Common myeloid progenitor, CD34-positive (primary cell): Measurements from ENCODE around the gene BNIP2. TPM values are rescaled to one million over a fixed set of nuclear protein-coding genes. Genes with fewer than 3 reads are reported as not detected.

Source experiments
- CTCF ChIA-PET: fragments of 350-600 bp; sonication (Branson Sonifier 250); formaldehyde crosslinking; loops from one replicate; lab custom pipeline; 2021; ENCODE audit warnings: antibody characterized with exemption; lab: Charles Lee
- POLR2A ChIA-PET: fragments of 350-600 bp; sonication (Branson Sonifier 250); formaldehyde crosslinking; loops from one replicate; lab custom pipeline; 2021; ENCODE audit warnings: antibody characterized with exemption; lab: Charles Lee
- DNase-seq, 3 donors: peaks; one replicate each; pipeline versions ENCODE4 v3.0.0 to v3.0.0-alpha.2; 2013
- H3K27ac ChIP-seq, 2 experiments: 1 replicate in 1 of 2; 2 replicates in 1 of 2; pipeline ENCODE4 v1.7.0; 2013; ENCODE audit warnings: inconsistent platforms in 2 of 2, low read length in 2 of 2, mild to moderate bottlenecking in 2 of 2, low read depth in 1 of 2, moderate library complexity in 1 of 2; ENCODE audit not compliant: severe bottlenecking in 2 of 2, insufficient read depth in 1 of 2, poor library complexity in 1 of 2
- H3K27me3 ChIP-seq, 5 experiments: replicated peaks in 2 of 5; 1 replicate in 3 of 5; 2 replicates in 2 of 5; pipeline versions ENCODE4 v1.6.1 to v1.7.0; 2013; ENCODE audit warnings: low read length in 4 of 5, mild to moderate bottlenecking in 2 of 5, moderate library complexity in 2 of 5, inconsistent platforms in 1 of 5; ENCODE audit not compliant: insufficient read depth in 5 of 5, control insufficient read depth in 4 of 5
- H3K36me3 ChIP-seq, 4 experiments: 1 replicate in 2 of 4; 2 replicates in 2 of 4; pipeline versions ENCODE4 v1.6.1 to v1.7.0; 2013; ENCODE audit warnings: low read length in 3 of 4, control low read depth in 1 of 4, mild to moderate bottlenecking in 1 of 4; ENCODE audit not compliant: control insufficient read depth in 4 of 4, insufficient read depth in 4 of 4
- H3K4me1 ChIP-seq, 4 experiments: 1 replicate in 3 of 4; 2 replicates in 1 of 4; pipeline versions ENCODE4 v1.6.1 to v1.7.1; 2013; ENCODE audit warnings: low read length in 3 of 4, mild to moderate bottlenecking in 3 of 4, control low read depth in 1 of 4, inconsistent platforms in 1 of 4, moderate library complexity in 1 of 4; ENCODE audit not compliant: control insufficient read depth in 4 of 4, insufficient read depth in 4 of 4; ENCODE audit errors: control extremely low read depth in 1 of 4
- H3K4me3 ChIP-seq, 7 experiments: 1 replicate in 4 of 7; 2 replicates in 3 of 7; pipeline versions ENCODE4 v1.5.1 to v1.7.0; 2013; ENCODE audit warnings: mild to moderate bottlenecking in 7 of 7, low read length in 6 of 7, moderate library complexity in 6 of 7, inconsistent platforms in 2 of 7, low read depth in 2 of 7, control low read depth in 1 of 7; ENCODE audit not compliant: insufficient read depth in 4 of 7, control insufficient read depth in 1 of 7; ENCODE audit errors: extremely low read depth in 1 of 7
- H3K9me3 ChIP-seq, 5 experiments: 1 replicate in 4 of 5; 2 replicates in 1 of 5; pipeline versions ENCODE4 v1.6.1 to v1.7.1; 2013; ENCODE audit warnings: low read length in 4 of 5, mild to moderate bottlenecking in 2 of 5, inconsistent platforms in 1 of 5, low read depth in 1 of 5, moderate library complexity in 1 of 5; ENCODE audit not compliant: control insufficient read depth in 4 of 5, insufficient read depth in 2 of 5; ENCODE audit errors: control extremely low read depth in 1 of 5
- WGBS: methylation state at CpG from one replicate; pipeline ENCODE4 v1.1.5; 2013; ENCODE audit not compliant: insufficient coverage; 5-methylcytosine and 5-hydroxymethylcytosine counted together
- polyA plus RNA-seq: library from polyadenylated mRNA; unstranded; fragments of 120-200 nt; gene quantifications from one replicate; pipeline ENCODE4 v1.2.1, GENCODE V29; 2013

The BNIP2 gene
- polyA plus RNA-seq = 128 TPM

GRCh38 chr15:59688782-59689625 lies at the start of gene BNIP2:
Gene BNIP2, minus strand, starts transcription at chr15:59689320. Its CDS starts 6,863 bp downstream, at chr15:59682457.
- 0% methylated on average over 39 of the region's 78 CpGs for WGBS

GRCh38 chr15:59738676-59739075 lies 49.6 kb upstream of the BNIP2 start:
- ChIA-PET POLR2A (no interaction called here), CTCF (no interaction called here)
- Histone ChIP-seq H3K27ac (no peak overlapping the region), H3K4me3 (no peak overlapping the region), H3K27me3 (peaks cover 0 to 2% (median 0%) of the 10 kb centered on the region in 5 experiments), H3K36me3 (no peaks in the 10 kb centered on the region), H3K4me1 (no peaks in the 10 kb centered on the region), H3K9me3 (peaks cover 0 to 4% (median 0%) of the 10 kb centered on the region in 5 experiments)
- no peak for DNase-seq
- 100% methylated on average over 5 of the region's 7 CpGs for WGBS

More at GRCh38 chr15:59688782-59689625, at the start of gene BNIP2:
- Histone ChIP-seq H3K4me3 (peak within 1 kb of the TSS; percentile 74 to 100 (median 90)), H3K4me1 (peaks cover 36 to 55% (median 49%) of the 10 kb centered on the region in 4 experiments), H3K27ac (peak within 1 kb of the TSS; percentile 97 to 99), H3K9me3 (no peaks in the 10 kb centered on the region), H3K27me3 (no peaks in the 10 kb centered on the region), H3K36me3 (peaks cover 0 to under 1% (median 0%) of the 10 kb centered on the region in 4 experiments)
- peak; percentile 99 to 100 (median 100) for DNase-seq
- ChIA-PET CTCF (interaction anchor here (3.4 to 4.7 kb wide), 2 partner anchors 12 to 638 kb away, joined by 10 to 33 read pairs; no protein-coding TSS in a partner anchor), POLR2A (interaction anchor here (0.5 to 1.0 kb wide), 3 partner anchors 32 to 766 kb away, joined by 3 to 5 read pairs (median 3); partner anchors contain the start of gene GTF2A2)

- no peak for DNase-seq
- Histone ChIP-seq H3K27ac (no peak overlapping the region), H3K36me3 (no peaks in the 10 kb centered on the region), H3K9me3 (peaks cover 0 to 1% (median 0%) of the 10 kb centered on the region in 5 experiments), H3K4me3 (no peak overlapping the region), H3K4me1 (no peaks in the 10 kb centered on the region), H3K27me3 (peaks cover 0 to 2% (median 0%) of the 10 kb centered on the region in 5 experiments)
- WGBS = 100% methylated on average over 5 of the region's 7 CpGs
- CTCF ChIA-PET = no interaction called here
- POLR2A ChIA-PET = no interaction called here
Measured at GRCh38 chr15:59736181-59736580, 47.1 kb upstream of the BNIP2 start.

GRCh38 chr15:59725151-59725486 lies 36.0 kb upstream of the BNIP2 start:
- no peak overlapping the region for H3K4me3 ChIP-seq
- no peaks in the 10 kb centered on the region for H3K36me3 ChIP-seq
- H3K4me1 ChIP-seq = no peaks in the 10 kb centered on the region
- H3K27me3 ChIP-seq = peaks cover 0 to 4% (median 0%) of the 10 kb centered on the region in 5 experiments
- H3K27ac ChIP-seq = no peak overlapping the region
- 0% methylated on average over 1 of the region's 3 CpGs for WGBS
- no peak for DNase-seq
- POLR2A ChIA-PET = no interaction called here
- no peaks in the 10 kb centered on the region for H3K9me3 ChIP-seq
- CTCF ChIA-PET = interaction anchor here (1.3 to 2.2 kb wide), 4 partner anchors 9 to 601 kb away, joined by 3 to 18 read pairs (median 4); no protein-coding TSS in a partner anchor

- H3K27ac ChIP-seq = no peak overlapping the region
- no peaks in the 10 kb centered on the region for H3K9me3 ChIP-seq
- no peak for DNase-seq
- WGBS = 97% methylated on average over 6 of the region's 7 CpGs
- ChIA-PET POLR2A (no interaction called here), CTCF (interaction anchor here (1.0 to 2.2 kb wide), 3 partner anchors 8 to 603 kb away, joined by 3 to 18 read pairs (median 5); no protein-coding TSS in a partner anchor)
- H3K27me3 ChIP-seq = no peaks in the 10 kb centered on the region
- no peak overlapping the region for H3K4me3 ChIP-seq
- no peaks in the 10 kb centered on the region for H3K36me3 ChIP-seq
- H3K4me1 ChIP-seq = no peaks in the 10 kb centered on the region
Measured at GRCh38 chr15:59723687-59724346, 34.7 kb upstream of the BNIP2 start.

- ChIA-PET CTCF (no interaction called here), POLR2A (no interaction called here)
- Histone ChIP-seq H3K4me3 (no peak overlapping the region), H3K9me3 (no peaks in the 10 kb centered on the region), H3K27me3 (no peaks in the 10 kb centered on the region), H3K27ac (no peak overlapping the region), H3K36me3 (no peaks in the 10 kb centered on the region), H3K4me1 (no peaks in the 10 kb centered on the region)
- no peak for DNase-seq
- WGBS = 93% methylated on average over 3 of the region's 7 CpGs
Measured at GRCh38 chr15:59722476-59722875, 33.4 kb upstream of the BNIP2 start.
